DOHH2 (cell line): ENCODE measurements around the gene POLDIP2.

Experiments
- H3F3A ChIP-seq: fragments of 200-600 bp; sonication (generic), shearing (Covaris generic); 2 replicates; pipeline ENCODE4 v1.6.0; 2016; ENCODE audit warnings: antibody characterized with exemption, mild to moderate bottlenecking; ENCODE audit not compliant: control insufficient read depth, insufficient read depth
- H3K27ac ChIP-seq: fragments of 200-600 bp; sonication (generic); 2 replicates; pipeline ENCODE4 v1.5.1; 2014; ENCODE audit warnings: low read depth, mild to moderate bottlenecking, low read length, moderate library complexity
- H3K27me3 ChIP-seq: fragments of 200-600 bp; sonication (generic); 2 replicates; pipeline ENCODE4 v1.6.1; 2014; ENCODE audit warnings: mild to moderate bottlenecking, low read length, mixed read lengths; ENCODE audit not compliant: control insufficient read depth
- H3K36me3 ChIP-seq: fragments of 200-600 bp; sonication (generic); 2 replicates; pipeline ENCODE4 v1.6.1; 2014; ENCODE audit warnings: mild to moderate bottlenecking, low read length, moderate library complexity, mixed read lengths; ENCODE audit not compliant: control insufficient read depth
- H3K4me1 ChIP-seq: fragments of 200-600 bp; sonication (generic); 2 replicates; pipeline ENCODE4 v1.6.1; 2014; ENCODE audit warnings: mild to moderate bottlenecking, low read length, mixed read lengths; ENCODE audit not compliant: control insufficient read depth
- H3K4me2 ChIP-seq: fragments of 200-600 bp; sonication (generic); 2 replicates; pipeline ENCODE4 v1.6.0; 2014; ENCODE audit warnings: mild to moderate bottlenecking, low read length, moderate library complexity
- H3K4me3 ChIP-seq: fragments of 200-600 bp; sonication (generic); 2 replicates; pipeline ENCODE4 v1.5.1; 2014; ENCODE audit warnings: mild to moderate bottlenecking, low read length, mixed read lengths
- H3K79me2 ChIP-seq: fragments of 200-600 bp; sonication (generic); 2 replicates; pipeline ENCODE4 v1.6.1; 2014; ENCODE audit warnings: mild to moderate bottlenecking, low read length, mixed read lengths; ENCODE audit not compliant: control insufficient read depth
- H3K9me2 ChIP-seq: fragments of 200-600 bp; sonication (generic); replicated peaks from 2 replicates; pipeline ENCODE4 v1.6.1; 2014; ENCODE audit warnings: mild to moderate bottlenecking, low read length, mixed read lengths; ENCODE audit not compliant: control insufficient read depth
- H3K9me3 ChIP-seq: fragments of 200-600 bp; sonication (generic); 2 replicates; pipeline ENCODE4 v1.6.1; 2014; ENCODE audit warnings: antibody characterized with exemption, low read length, mixed read lengths; ENCODE audit not compliant: control insufficient read depth, insufficient read depth
- H4K20me1 ChIP-seq: fragments of 200-600 bp; sonication (generic); 2 replicates; pipeline ENCODE4 v1.6.0; 2014; ENCODE audit warnings: low read depth, mild to moderate bottlenecking, antibody characterized with exemption, low read length, moderate library complexity; ENCODE audit not compliant: control insufficient read depth, insufficient read depth
- CTCF ChIP-seq: fragments of 200-600 bp; sonication (generic); IDR thresholded peaks from one replicate; pipeline ENCODE4 v1.5.1; 2014; ENCODE audit warnings: antibody characterized with exemption, mild to moderate bottlenecking, low read depth, low read length; ENCODE audit not compliant: poor library complexity, severe bottlenecking
- EZH2phosphoT487 ChIP-seq: fragments of 200-600 bp; sonication (generic); IDR thresholded peaks from 2 replicates; pipeline ENCODE4 v1.6.1; 2017; ENCODE audit warnings: borderline replicate concordance, mild to moderate bottlenecking, antibody characterized with exemption, low read length, moderate library complexity, mixed read lengths

Gene POLDIP2

DNA sequence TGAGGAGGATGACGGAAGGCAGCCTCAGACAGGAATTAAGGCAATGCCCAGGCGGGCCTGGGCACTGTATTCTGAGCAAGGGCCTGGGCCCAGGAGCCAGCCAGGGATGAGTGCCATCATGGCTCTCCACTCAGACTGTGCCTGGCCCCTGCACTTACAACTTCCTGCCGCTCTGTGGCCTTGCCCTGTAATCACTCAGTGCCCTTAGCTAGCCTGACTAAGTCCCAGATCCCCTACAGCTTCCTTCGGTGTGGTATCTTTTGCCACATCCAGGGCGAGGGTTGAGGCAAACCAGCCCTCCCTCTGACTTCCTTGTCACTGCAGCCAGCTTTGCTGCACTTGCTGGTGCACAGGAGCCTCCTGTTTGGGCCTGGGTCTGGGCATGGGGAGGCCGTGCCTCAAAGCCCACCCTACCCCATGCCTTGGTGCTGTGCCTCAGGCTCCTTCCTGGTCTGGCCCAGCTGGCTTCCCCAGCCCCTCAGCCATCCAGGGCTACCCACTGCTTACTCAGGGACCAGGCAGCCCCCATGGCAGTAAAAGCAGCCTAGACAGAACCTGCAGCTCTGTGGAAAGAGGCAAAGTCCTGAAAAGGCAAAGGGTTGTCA is 39.4 kb upstream of the POLDIP2 start:
- H3K27me3 ChIP-seq, result no peaks in the 10 kb centered on the region
- no peaks in the 10 kb centered on the region for H3K9me3 ChIP-seq
- H3K27ac ChIP-seq, result no peak overlapping the region
- H3K4me3 ChIP-seq, result no peak overlapping the region
- peaks cover 4% of the 10 kb centered on the region; the same call in 1 of the 2 replicates for H3K36me3 ChIP-seq
- no peaks in the 10 kb centered on the region for H4K20me1 ChIP-seq
- no peaks in the 10 kb centered on the region for H3K4me1 ChIP-seq
- H3K9me2 ChIP-seq, result no peaks in the 10 kb centered on the region
- no peaks in the 10 kb centered on the region for H3F3A ChIP-seq
- no peak overlapping the region for H3K4me2 ChIP-seq
- H3K79me2 ChIP-seq, result no peaks in the 10 kb centered on the region
- TF ChIP-seq EZH2phosphoT487 (no peak), CTCF (no peak)

GRCh38 chr17:28395968-28396367 is 38.6 kb upstream of the POLDIP2 start:
- Histone ChIP-seq H3K4me3 (no peak overlapping the region), H3K4me2 (no peak overlapping the region), H3K27me3 (no peaks in the 10 kb centered on the region), H3K36me3 (peaks cover 4% of the 10 kb centered on the region; the same call in 1 of the 2 replicates), H3K9me2 (no peaks in the 10 kb centered on the region), H3K79me2 (no peaks in the 10 kb centered on the region), H4K20me1 (no peaks in the 10 kb centered on the region), H3K9me3 (no peaks in the 10 kb centered on the region), H3K27ac (no peak overlapping the region), H3K4me1 (no peaks in the 10 kb centered on the region), H3F3A (no peaks in the 10 kb centered on the region)
- TF ChIP-seq CTCF (no peak), EZH2phosphoT487 (no peak)

- H3K4me1 ChIP-seq, result no peaks in the 10 kb centered on the region
- no peaks in the 10 kb centered on the region for H3K79me2 ChIP-seq
- H3K4me2 ChIP-seq, result no peak overlapping the region
Observed at GRCh38 chr17:28395426-28395825, 38.1 kb upstream of the POLDIP2 start.

More at GRCh38 chr17:28395426-28395825, 38.1 kb upstream of the POLDIP2 start:
- no peaks in the 10 kb centered on the region for H3K27me3 ChIP-seq
- no peaks in the 10 kb centered on the region for H3F3A ChIP-seq
- H3K9me3 ChIP-seq, result no peaks in the 10 kb centered on the region
- no peaks in the 10 kb centered on the region for H3K9me2 ChIP-seq
- no peak overlapping the region for H3K27ac ChIP-seq
- H3K36me3 ChIP-seq, result peaks cover 5% of the 10 kb centered on the region; the same call in 1 of the 2 replicates
- TF ChIP-seq EZH2phosphoT487, result no peak
- TF ChIP-seq CTCF, result no peak
- no peak overlapping the region for H3K4me3 ChIP-seq
- no peaks in the 10 kb centered on the region for H4K20me1 ChIP-seq
